Measurements from ENCODE around the gene CACYBP. TPM values are rescaled to one million over a fixed set of nuclear protein-coding genes. Genes with fewer than 3 reads are reported as not detected.

The CACYBP gene
- polyA plus RNA-seq, 1 experiment = 71.2 TPM

DNA sequence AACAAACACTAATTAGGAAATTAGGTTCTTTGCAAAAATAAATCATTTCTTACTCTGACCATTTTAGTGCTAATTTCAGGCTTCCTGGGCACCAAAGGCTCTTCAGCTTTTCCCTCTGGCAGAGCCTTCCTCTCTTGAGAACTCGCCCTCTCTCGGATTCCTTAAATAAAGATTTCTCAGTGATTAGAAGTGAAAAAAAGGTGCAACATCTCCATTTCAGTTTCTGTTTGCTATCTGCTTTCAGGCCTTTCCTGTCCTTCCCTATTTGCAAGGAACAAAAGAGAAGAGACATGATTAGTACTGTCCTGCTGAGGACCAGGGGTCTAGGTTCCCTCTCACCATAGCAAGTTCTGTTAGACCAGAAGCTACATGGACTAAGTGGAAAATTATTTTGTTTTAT, 27.8 kb upstream of the CACYBP start:
- DNase-seq (ENCODE audit: low read depth, low spot score) = no peak
- Histone ChIP-seq H3K27me3 (ENCODE audit: control insufficient read depth, insufficient read depth, low read length) (no peaks in the 10 kb centered on the region), H3K27ac (ENCODE audit: low read depth, low read length) (no peak overlapping the region), H3K9me3 (ENCODE audit: control insufficient read depth, insufficient read depth, low read length) (no peaks in the 10 kb centered on the region), H3K4me3 (ENCODE audit: low read depth, low read length) (no peak overlapping the region)
- ChIA-PET CTCF (interaction anchor here (1.2 kb wide), 1 partner anchor 12 kb away, joined by 4 read pairs; no protein-coding TSS in a partner anchor), POLR2A (no interaction called here)
- TF ChIP-seq, protein P1, sequence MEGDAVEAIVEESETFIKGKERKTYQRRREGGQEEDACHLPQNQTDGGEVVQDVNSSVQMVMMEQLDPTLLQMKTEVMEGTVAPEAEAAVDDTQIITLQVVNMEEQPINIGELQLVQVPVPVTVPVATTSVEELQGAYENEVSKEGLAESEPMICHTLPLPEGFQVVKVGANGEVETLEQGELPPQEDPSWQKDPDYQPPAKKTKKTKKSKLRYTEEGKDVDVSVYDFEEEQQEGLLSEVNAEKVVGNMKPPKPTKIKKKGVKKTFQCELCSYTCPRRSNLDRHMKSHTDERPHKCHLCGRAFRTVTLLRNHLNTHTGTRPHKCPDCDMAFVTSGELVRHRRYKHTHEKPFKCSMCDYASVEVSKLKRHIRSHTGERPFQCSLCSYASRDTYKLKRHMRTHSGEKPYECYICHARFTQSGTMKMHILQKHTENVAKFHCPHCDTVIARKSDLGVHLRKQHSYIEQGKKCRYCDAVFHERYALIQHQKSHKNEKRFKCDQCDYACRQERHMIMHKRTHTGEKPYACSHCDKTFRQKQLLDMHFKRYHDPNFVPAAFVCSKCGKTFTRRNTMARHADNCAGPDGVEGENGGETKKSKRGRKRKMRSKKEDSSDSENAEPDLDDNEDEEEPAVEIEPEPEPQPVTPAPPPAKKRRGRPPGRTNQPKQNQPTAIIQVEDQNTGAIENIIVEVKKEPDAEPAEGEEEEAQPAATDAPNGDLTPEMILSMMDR (IDR thresholded peaks at IDR 0.05; ENCODE audit: low read depth, low read length) = no peak

DNA sequence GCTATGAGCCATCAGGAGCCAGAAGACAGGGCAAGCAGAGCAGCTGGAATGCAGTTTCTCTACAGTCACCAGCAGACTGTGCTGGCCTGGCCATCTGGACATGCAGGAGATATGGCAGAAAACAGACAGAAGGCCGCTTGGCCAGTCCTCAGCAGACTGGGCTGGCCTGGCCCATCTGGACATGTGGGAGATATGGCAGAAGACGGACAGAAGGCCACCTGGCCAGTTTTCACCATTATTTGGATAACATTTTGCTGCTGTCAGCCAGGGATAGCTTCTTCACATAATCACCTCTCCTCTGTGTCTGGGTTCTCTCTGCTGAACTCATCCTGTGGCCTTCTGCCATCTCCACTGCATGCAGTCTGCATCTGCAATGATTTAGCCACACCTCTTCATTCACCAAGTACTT, 25.0 kb upstream of the CACYBP start:
- Histone ChIP-seq H3K4me3 (ENCODE audit: low read depth, low read length) (no peak overlapping the region), H3K9me3 (ENCODE audit: control insufficient read depth, insufficient read depth, low read length) (no peaks in the 10 kb centered on the region), H3K27ac (ENCODE audit: low read depth, low read length) (no peak overlapping the region), H3K27me3 (ENCODE audit: control insufficient read depth, insufficient read depth, low read length) (no peaks in the 10 kb centered on the region)
- ChIA-PET POLR2A (no interaction called here), CTCF (interaction anchor here (1.1 to 1.8 kb wide), 3 partner anchors 8 to 712 kb away, joined by 3 to 6 read pairs (median 6); no protein-coding TSS in a partner anchor)
- DNase-seq (ENCODE audit: low read depth, low spot score) = no peak
- TF ChIP-seq, protein P1 (IDR thresholded peaks at IDR 0.05; ENCODE audit: low read depth, low read length) = no peak

DNA sequence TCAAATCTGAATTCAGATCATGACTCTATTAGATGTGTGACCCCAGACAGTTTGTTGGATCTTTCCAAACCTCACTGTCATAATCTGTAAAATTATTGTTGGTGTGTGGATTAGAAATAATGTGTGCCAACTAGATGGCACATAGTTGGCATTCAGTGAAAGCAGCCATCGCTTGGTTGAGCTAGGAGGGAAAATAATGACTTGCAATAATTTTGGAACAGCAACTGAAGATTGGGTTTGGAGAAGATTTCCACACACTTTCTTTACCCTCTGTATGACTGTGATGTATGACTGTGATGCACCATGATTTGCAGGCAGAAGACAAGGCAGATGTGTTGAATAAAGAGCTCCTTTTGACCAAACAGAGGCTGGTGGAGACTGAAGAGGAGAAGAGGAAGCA, 24.0 kb upstream of the CACYBP start:
- CTCF ChIA-PET = interaction anchor here (1.2 to 1.5 kb wide), 4 partner anchors 12 to 713 kb away, joined by 3 to 5 read pairs (median 4); no protein-coding TSS in a partner anchor
- POLR2A ChIA-PET = no interaction called here

GRCh38 chr1:174976436-174977108, 23.2 kb upstream of the CACYBP start:
- no peak overlapping the region for H3K27ac ChIP-seq (ENCODE audit: low read depth, low read length)
- DNase-seq (ENCODE audit: low read depth, low spot score) = no peak

More for the DNA sequence above, 24.0 kb upstream of the CACYBP start:
- Histone ChIP-seq H3K27me3 (ENCODE audit: control insufficient read depth, insufficient read depth, low read length) (no peaks in the 10 kb centered on the region), H3K4me3 (ENCODE audit: low read depth, low read length) (no peak overlapping the region), H3K27ac (ENCODE audit: low read depth, low read length) (no peak overlapping the region), H3K9me3 (ENCODE audit: control insufficient read depth, insufficient read depth, low read length) (no peaks in the 10 kb centered on the region)
- TF ChIP-seq, protein P1 (IDR thresholded peaks at IDR 0.05; ENCODE audit: low read depth, low read length) = no peak
- no peak for DNase-seq (ENCODE audit: low read depth, low spot score)

More at GRCh38 chr1:174976436-174977108, 23.2 kb upstream of the CACYBP start:
- Histone ChIP-seq H3K27me3 (ENCODE audit: control insufficient read depth, insufficient read depth, low read length) (no peaks in the 10 kb centered on the region), H3K9me3 (ENCODE audit: control insufficient read depth, insufficient read depth, low read length) (no peaks in the 10 kb centered on the region), H3K4me3 (ENCODE audit: low read depth, low read length) (no peak overlapping the region)
- CTCF ChIA-PET = interaction anchor here (0.9 to 1.5 kb wide), 4 partner anchors 8 to 714 kb away, joined by 3 to 5 read pairs (median 4); no protein-coding TSS in a partner anchor
- POLR2A ChIA-PET = no interaction called here
- TF ChIP-seq, protein P1 (IDR thresholded peaks at IDR 0.05; ENCODE audit: low read depth, low read length) = no peak
